GM23338 (cell line): ENCODE measurements around the gene SPATS2.

Experiments used
- EZH2phosphoT487 ChIP-seq: fragments of 200-600 bp; sonication (generic); IDR thresholded peaks from one replicate; pipeline ENCODE4 v1.8.1; 2018; ENCODE audit warnings: antibody characterized with exemption; ENCODE audit not compliant: unreplicated experiment
- POLR2AphosphoS5 ChIP-seq: IDR thresholded peaks from 2 replicates; pipeline ENCODE4 v1.6.1; 2016; ENCODE audit warnings: antibody characterized with exemption, low read depth

DNA sequence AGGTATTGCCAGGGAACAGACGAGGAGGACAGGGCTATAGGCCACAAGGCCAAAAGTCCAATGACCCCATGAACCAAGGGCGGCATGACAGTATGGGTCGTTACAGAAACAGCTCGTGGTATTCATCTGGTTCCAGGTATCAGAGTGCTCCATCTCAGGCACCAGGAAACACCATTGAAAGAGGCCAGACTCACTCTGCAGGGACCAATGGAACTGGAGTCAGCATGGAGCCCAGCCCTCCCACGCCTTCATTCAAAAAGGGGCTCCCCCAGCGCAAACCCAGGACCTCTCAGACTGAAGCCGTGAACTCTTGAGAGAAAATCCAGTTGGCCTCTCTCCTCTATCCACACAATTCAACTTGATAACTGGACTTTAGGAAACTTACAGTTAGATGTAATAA, 158.7 kb downstream of the SPATS2 start:
- TF ChIP-seq POLR2AphosphoS5 (no peak), EZH2phosphoT487 (no peak)
